GM19467 (cell line): ENCODE data around the gene KHK.
"Not testable (repeated sequence)": the region's sequence is repeated elsewhere in the genome, so short reads cannot be mapped to it uniquely, and the experiment has no call there.

Experiments
- ATAC-seq: cut with Tn5 transposase; IDR thresholded peaks from one replicate; pipeline ENCODE4 v1.9.1; 2021; ENCODE audit warnings: mild to moderate bottlenecking, moderate library complexity; ENCODE audit not compliant: unreplicated experiment

Gene KHK

DNA sequence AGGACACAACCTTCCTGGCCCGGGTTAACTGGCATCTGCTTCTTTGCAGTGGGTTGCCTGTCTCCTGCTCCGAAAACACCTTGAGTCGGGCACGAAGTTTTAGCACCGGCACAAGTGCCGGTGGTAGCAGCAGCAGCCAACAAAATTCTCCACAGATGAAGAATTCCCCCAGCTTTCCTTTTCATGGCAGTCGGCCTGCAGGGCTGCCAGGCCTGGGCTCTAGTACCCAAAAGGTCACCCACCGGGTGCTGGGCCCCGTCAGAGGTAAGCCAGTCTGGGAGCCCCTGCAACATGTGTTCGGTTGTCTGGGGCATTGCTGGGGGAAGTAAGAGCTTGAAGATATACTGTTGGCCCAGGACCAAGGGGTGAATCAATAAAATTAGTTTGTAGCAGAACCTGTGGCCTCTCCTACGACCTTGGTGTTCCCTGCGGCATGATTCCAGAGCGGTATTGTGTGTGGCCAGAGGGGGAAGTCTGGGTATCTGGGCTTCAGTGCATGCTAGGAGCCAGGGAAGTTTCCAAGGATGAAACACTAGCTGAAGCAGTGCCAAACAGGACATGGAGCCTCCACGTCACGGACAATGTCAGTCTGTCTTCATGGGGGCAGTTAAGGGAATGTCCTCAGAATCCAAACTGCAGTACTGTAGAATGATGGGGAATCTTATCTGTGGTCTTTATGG is 27.3 kb upstream of the KHK start:
- ATAC-seq, result no peak

- ATAC-seq, result no peak
Measured at GRCh38 chr2:27060323-27060722, 26.2 kb upstream of the KHK start.

DNA sequence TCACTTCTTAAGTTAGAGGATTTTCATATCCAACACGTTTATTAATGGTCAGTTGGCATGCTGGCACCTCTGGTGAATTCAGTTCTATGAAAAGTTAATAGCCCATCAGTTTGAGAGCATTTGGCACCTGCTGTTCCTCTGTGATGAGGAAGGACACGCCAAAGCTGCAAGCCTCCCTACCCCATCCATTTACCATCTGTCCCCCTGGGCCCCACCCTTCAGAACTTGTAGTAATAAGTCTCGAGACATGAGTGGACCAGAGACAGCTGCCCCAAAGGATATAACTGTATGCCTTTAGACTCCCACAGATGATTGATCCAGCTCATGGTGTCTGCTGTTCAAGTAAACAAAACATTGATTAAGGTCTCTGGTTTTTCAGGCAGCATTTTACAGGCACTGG is 21.4 kb upstream of the KHK start:
- ATAC-seq, result no peak

GRCh38 chr2:27067385-27067784 is 19.2 kb upstream of the KHK start:
- ATAC-seq, result no peak

DNA sequence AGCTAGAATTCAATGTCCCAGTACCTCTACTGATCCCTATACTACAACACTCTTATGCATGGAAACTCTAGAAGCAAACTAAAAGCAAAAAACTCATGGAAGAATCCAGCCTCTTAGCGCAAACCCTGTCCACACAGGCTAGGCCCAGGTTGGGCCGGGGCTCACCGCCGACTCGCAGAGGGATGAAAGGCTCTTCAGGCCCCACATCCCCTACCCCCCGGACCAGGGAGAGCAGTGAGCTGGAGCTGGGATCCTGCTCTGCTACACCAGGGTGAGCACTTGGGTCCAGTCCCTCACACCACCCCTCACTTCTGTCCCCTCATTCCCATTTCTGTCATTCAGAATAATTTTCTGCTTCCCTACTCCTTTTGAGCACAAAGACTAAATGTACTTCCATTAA is 17.1 kb upstream of the KHK start:
- ATAC-seq, result no peak

DNA sequence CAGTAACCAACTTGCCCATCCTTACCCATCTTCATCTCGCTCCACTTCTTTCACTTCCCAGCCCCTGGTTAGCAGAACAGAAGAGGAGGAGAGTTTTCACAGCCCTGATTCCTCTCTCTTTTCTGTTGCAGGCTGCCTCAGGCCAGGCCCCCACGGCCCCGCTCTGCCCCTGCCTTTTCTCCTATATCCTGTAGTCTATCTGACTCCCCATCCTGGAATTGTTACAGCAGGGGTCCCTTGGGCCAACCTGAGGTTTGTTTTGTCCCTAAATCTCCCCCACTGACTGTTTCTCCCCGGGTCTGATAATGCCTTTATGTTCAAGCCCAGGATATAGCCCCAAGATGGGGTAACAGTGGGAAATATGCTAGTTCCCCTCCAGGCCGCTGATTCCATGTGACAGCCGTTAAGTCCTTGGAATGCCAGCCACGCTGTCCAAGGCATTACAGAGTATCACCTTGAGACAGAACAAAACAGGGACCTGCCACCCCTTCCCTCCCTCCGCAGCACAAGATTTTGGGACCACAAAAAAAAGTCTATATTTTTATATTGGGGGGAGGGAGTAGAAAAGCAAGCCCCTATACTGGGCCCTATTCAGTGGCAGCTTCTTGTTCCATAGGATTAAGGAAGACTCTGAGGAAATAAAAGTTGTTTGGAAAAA is 16.5 kb upstream of the KHK start:
- ATAC-seq, result no peak

DNA sequence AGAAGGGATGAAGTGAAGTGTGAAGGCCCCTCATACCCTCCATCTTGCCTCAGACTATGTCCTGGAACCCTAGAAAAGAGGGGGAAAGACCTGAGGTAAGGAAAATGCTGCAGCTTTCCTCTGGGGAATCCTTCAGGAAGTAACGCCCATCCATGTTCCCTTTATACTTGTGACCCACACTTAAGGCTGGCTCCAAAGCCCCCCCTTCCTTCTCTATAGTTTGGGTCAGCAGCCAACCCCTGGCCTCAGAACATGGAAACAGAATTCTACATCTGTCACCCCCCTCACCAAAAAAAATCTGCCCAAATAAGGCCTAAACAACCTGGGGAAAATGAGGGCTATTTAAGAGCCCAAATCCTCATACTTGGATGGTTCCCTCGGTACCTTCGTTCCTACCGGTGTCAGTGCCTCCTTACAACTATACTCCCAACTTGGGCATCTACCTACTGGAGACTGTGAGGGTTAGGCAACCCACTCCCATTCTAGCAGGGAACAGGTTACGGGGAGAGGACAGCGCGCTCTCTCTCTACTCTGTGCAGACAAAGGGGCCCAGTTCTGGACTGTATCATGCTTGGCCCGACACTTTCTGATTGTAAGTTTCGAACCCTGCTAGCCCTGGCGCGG is 15.8 kb upstream of the KHK start:
- ATAC-seq, result no peak

DNA sequence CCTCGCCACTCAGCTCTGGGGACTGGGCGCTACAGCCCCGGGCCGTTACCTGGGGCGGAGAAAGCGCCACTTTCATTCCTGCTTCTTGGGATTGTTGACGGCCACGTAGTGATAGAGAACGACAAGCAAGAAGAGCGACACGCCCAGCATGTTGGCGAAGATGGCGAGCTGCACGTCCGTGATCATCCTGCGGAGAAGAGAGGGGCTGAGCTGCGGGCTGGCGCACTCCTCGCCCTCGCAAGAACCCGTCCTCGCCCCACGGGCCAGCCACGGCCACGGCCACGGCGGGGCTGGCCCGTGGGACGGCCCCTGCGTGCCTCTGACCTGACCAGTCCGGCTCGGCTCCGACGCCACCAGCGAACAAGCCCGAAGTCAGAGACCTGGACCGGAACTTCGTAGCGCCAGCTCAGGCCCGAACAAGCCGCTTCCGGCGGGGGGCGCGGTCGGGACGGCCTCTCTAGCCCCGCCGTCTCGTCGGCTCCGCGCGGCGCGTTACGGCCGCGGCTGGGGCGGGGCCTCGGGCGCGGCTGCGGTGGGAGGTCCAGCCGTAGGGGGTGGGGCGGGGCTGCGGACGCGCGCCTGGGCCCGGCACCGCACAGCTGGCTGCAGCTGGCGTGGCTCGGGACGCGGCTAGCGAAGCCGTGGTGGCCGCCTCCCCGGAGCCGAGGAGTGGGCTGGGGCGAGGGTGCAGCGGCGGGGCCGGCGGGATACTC is 15.1 kb upstream of the KHK start, which contains the start of gene OST4:
Gene OST4, minus strand, starts transcription at position 378 of the 713 bp plus-strand sequence.
- peak; percentile 85 for ATAC-seq

DNA sequence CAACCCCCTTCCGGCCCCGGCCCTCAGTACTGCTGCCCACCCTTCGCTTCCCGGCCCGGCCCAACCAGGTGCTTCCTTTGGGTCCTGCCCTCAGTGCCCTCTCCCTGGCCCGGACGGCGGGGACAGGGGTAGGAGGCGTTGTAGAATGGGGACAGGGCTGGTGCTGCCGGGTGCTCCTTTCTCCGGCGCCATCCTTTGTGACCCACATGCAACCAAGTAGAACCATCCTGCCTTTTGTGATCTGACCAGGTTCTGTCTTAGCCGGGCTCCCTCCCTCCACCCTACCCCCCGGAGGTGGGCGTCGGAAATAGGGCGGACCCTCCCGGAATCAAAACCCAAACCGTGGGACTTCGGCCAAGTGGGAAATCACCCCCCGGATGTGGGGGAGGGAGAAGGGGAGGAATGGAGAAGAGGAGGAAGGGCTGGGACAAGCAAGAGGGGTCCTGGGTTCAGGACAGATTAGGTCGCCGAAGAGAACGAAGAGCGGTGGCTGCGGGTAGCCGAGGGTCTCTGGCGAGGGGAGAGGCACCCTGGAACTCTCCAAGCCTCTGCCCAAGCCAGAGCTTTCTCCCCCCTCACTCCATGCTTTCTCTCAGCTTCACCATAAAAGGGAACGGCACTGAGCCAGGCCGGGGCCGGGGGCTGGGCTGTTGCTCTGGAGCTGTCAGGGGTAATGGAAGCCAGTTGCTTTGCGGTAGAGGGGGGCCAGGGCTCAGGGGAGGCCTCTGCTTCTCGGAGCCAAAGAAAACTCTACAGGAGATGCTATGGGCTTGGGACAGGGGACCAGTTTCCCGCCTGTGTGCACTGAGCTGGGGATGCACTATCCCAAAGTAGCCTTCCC is 14.4 kb upstream of the KHK start:
- ATAC-seq, result peak; percentile 17

- no peak for ATAC-seq
Measured at GRCh38 chr2:27072920-27073319, 13.7 kb upstream of the KHK start.

- no peak for ATAC-seq
Measured at GRCh38 chr2:27073782-27074181, 12.8 kb upstream of the KHK start.

GRCh38 chr2:27074738-27075565 is 11.6 kb upstream of the KHK start:
- ATAC-seq, result no peak

- ATAC-seq, result not testable (repeated sequence)
Measured at GRCh38 chr2:27075566-27075871, 11.1 kb upstream of the KHK start.

DNA sequence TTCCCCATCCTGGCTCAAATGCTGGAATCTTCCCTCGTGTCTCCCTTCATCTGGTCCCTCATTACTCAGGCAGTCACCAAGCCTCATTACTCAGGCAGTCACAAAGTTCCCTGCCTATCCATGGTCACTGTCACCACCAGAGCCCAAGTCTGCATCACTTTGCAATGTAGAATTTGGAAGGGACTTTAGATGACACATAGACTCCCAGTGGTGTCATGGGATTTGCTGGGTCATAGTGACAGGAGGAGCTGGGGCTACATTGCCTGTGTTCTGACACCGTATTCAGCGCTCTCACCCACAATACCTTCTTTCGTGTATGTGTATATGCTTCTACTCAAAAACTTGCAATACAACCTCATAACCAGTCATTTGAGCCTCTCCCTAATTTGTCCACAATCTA is 10.2 kb upstream of the KHK start:
- ATAC-seq, result no peak

DNA sequence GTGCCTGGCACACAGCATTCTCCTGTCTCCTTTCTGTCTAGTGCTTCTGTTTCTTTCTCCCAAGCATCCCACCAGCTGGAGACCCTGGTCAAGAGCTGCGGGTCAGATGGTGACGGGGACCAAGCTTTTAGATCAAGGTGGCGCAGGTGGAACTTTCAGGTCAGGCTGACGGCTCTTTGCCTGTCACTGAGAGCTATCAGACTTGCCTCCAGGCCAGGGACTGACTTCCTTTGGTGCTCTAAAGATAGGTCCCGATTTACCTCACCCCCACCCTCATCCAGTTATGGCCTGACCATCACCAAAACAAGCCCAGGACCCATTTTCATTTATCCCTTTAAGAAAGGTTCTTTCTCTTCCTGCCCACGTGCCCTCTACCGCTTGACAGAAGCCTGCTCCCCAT is 9.3 kb upstream of the KHK start:
- no peak for ATAC-seq

- no peak for ATAC-seq
Measured at GRCh38 chr2:27078267-27079194, 8.0 kb upstream of the KHK start, which contains the start of gene EMILIN1. EMILIN1 (plus strand) TSS chr2:27078615; CDS start chr2:27079066, 451 bp downstream.

GRCh38 chr2:27079233-27080139 is 7.1 kb upstream of the KHK start:
- ATAC-seq, result no peak

GRCh38 chr2:27080140-27080469 is 6.5 kb upstream of the KHK start:
- no peak for ATAC-seq
